H1 (cell line): Measurements from ENCODE around the gene TMEM178B. TPM values are rescaled to one million over a fixed set of nuclear protein-coding genes. Genes with fewer than 3 reads are reported as not detected.
A peak's percentile ranks its signal among the peaks of the same experiment; 100 is the strongest.

Experiments used
- CTCF ChIA-PET: fragments of 300-600 bp; sonication (Branson Sonifier 250); formaldehyde crosslinking; loops from one replicate; lab custom pipeline; 2021; ENCODE audit not compliant: partially characterized antibody; lab: Charles Lee
- POLR2A ChIA-PET: fragments of 300-600 bp; sonication (Branson Sonifier 250); formaldehyde crosslinking; loops from one replicate; lab custom pipeline; 2021; ENCODE audit warnings: inconsistent platforms; ENCODE audit not compliant: partially characterized antibody; lab: Charles Lee
- DNase-seq, 2 experiments: peaks; one replicate each; pipeline versions ENCODE4 v3.0.0 to v3.0.0-alpha.2; 2010 to 2022; ENCODE audit warnings: low spot score in 2 of 2, low read depth in 1 of 2, mixed read lengths in 1 of 2
- FAIRE-seq: peaks from 2 replicates; lab custom pipeline; 2011; peaks lifted over from hg19 to GRCh38; lab: Jason Lieb, UNC
- H2AFZ ChIP-seq: 2 replicates; pipeline ENCODE4 v1.8.1; 2012; ENCODE audit warnings: low read length, inconsistent platforms
- H2AK5ac ChIP-seq: 2 replicates; pipeline ENCODE4 v1.6.1; 2013; ENCODE audit warnings: low read depth, low read length
- H2BK120ac ChIP-seq: replicated peaks from 2 replicates; pipeline ENCODE3; 2013; ENCODE audit warnings: low read depth, low read length, inconsistent platforms
- H2BK12ac ChIP-seq: 2 replicates; pipeline ENCODE4 v1.6.1; 2013; ENCODE audit warnings: low read depth, low read length
- H2BK15ac ChIP-seq: 2 replicates; pipeline ENCODE4 v1.6.1; 2013; ENCODE audit warnings: low read length
- H2BK20ac ChIP-seq: 2 replicates; pipeline ENCODE4 v1.6.1; 2013; ENCODE audit warnings: low read length
- H2BK5ac ChIP-seq: 2 replicates; pipeline ENCODE4 v1.6.1; 2013; ENCODE audit warnings: low read depth, low read length
- H3K14ac ChIP-seq: 2 replicates; pipeline ENCODE4 v1.6.1; 2013; ENCODE audit warnings: inconsistent platforms; ENCODE audit not compliant: insufficient read length
- H3K18ac ChIP-seq: 2 replicates; pipeline ENCODE4 v1.6.1; 2013; ENCODE audit warnings: low read length; ENCODE audit errors: extremely low read depth
- H3K23ac ChIP-seq: 2 replicates; pipeline ENCODE4 v1.6.1; 2013; ENCODE audit warnings: inconsistent platforms; ENCODE audit not compliant: insufficient read length
- H3K23me2 ChIP-seq: 2 replicates; pipeline ENCODE4 v1.6.1; 2013; ENCODE audit warnings: low read depth, low read length
- H3K27ac ChIP-seq: 2 replicates; pipeline ENCODE4 v1.6.1; 2011; ENCODE audit warnings: low read depth, low read length, inconsistent platforms
- H3K27me3 ChIP-seq, 4 experiments: replicated peaks in 1 of 4; 1 replicate in 1 of 4; 2 replicates in 3 of 4; pipeline versions ENCODE4 v1.6.1 to v1.8.1; 2011 to 2013; ENCODE audit warnings: low read length in 3 of 4, mild to moderate bottlenecking in 3 of 4, inconsistent platforms in 2 of 4, mixed read lengths in 2 of 4, moderate library complexity in 1 of 4; ENCODE audit not compliant: control insufficient read depth in 3 of 4, insufficient read depth in 3 of 4; ENCODE audit errors: extremely low read depth in 1 of 4
- H3K36me3 ChIP-seq, 4 experiments: 2 replicates each; pipeline versions ENCODE4 v1.6.1 to v1.8.1; 2011 to 2013; ENCODE audit warnings: mild to moderate bottlenecking in 4 of 4, low read length in 3 of 4, moderate library complexity in 2 of 4, control low read depth in 1 of 4, inconsistent platforms in 1 of 4; ENCODE audit not compliant: insufficient read depth in 4 of 4, control insufficient read depth in 2 of 4
- H3K4ac ChIP-seq: replicated peaks from 2 replicates; pipeline ENCODE3; 2013; ENCODE audit warnings: low read length, low read depth, mixed read lengths, inconsistent platforms; ENCODE audit not compliant: insufficient read length
- H3K4me1 ChIP-seq, 4 experiments: replicated peaks in 1 of 4; 1 replicate in 1 of 4; 2 replicates in 3 of 4; pipeline versions ENCODE4 v1.6.1 to v1.8.1; 2011 to 2013; ENCODE audit warnings: low read length in 3 of 4, inconsistent platforms in 2 of 4, mixed read lengths in 1 of 4; ENCODE audit not compliant: insufficient read depth in 4 of 4, control insufficient read depth in 3 of 4
- H3K4me2 ChIP-seq, 2 experiments: 2 replicates each; pipeline versions ENCODE4 v1.6.1 to v1.8.1; 2011 to 2013; ENCODE audit warnings: low read depth in 2 of 2, low read length in 2 of 2, control low read depth in 1 of 2, inconsistent platforms in 1 of 2, mild to moderate bottlenecking in 1 of 2; ENCODE audit not compliant: insufficient read depth in 1 of 2
- H3K4me3 ChIP-seq, 4 experiments: fragments of 200-600, 300-600 bp in 1 of 4; sonication (generic), shearing (Covaris generic), sonication (Bioruptor Twin) in 1 of 4; 2 replicates each; pipeline versions ENCODE4 v1.5.1 to v1.8.1; 2011 to 2016; ENCODE audit warnings: low read length in 4 of 4, low read depth in 3 of 4, control low read depth in 2 of 4, inconsistent platforms in 2 of 4, mild to moderate bottlenecking in 2 of 4, mixed read lengths in 1 of 4, moderate library complexity in 1 of 4; ENCODE audit not compliant: insufficient read depth in 2 of 4; ENCODE audit errors: extremely low read depth in 1 of 4
- H3K56ac ChIP-seq: replicated peaks from 2 replicates; pipeline ENCODE3; 2013; ENCODE audit warnings: low read depth, mild to moderate bottlenecking, mixed read lengths, low read length, inconsistent platforms; ENCODE audit not compliant: insufficient read length
- H3K79me1 ChIP-seq: 2 replicates; pipeline ENCODE4 v1.6.1; 2013; ENCODE audit warnings: low read depth, low read length, control low read depth
- H3K79me2 ChIP-seq, 2 experiments: 2 replicates each; pipeline versions ENCODE4 v1.6.1 to v1.8.1; 2012 to 2013; ENCODE audit warnings: low read length in 2 of 2, mild to moderate bottlenecking in 2 of 2, inconsistent platforms in 1 of 2; ENCODE audit not compliant: insufficient read depth in 2 of 2, control insufficient read depth in 1 of 2
- H3K9ac ChIP-seq, 4 experiments: replicated peaks in 1 of 4; 1 replicate in 1 of 4; 2 replicates in 3 of 4; pipeline versions ENCODE4 v1.6.1 to v1.8.1; 2011 to 2013; ENCODE audit warnings: low read depth in 3 of 4, low read length in 3 of 4, control low read depth in 2 of 4, mild to moderate bottlenecking in 2 of 4, moderate library complexity in 2 of 4, inconsistent platforms in 1 of 4; ENCODE audit errors: extremely low read depth in 1 of 4
- H3K9me3 ChIP-seq, 2 experiments: 2 replicates each; pipeline versions ENCODE4 v1.6.1 to v1.8.1; 2012 to 2013; ENCODE audit warnings: mild to moderate bottlenecking in 2 of 2, moderate library complexity in 2 of 2, control low read depth in 1 of 2, inconsistent platforms in 1 of 2, low read depth in 1 of 2, low read length in 1 of 2, mixed read lengths in 1 of 2; ENCODE audit not compliant: insufficient read depth in 2 of 2
- H4K20me1 ChIP-seq, 2 experiments: replicated peaks in 1 of 2; 2 replicates each; pipeline versions ENCODE3 to v1.8.1; 2011 to 2013; ENCODE audit warnings: inconsistent platforms in 2 of 2, low read length in 2 of 2, mild to moderate bottlenecking in 1 of 2; ENCODE audit not compliant: insufficient read depth in 2 of 2, control insufficient read depth in 1 of 2
- H4K5ac ChIP-seq: 2 replicates; pipeline ENCODE4 v1.6.1; 2013; ENCODE audit warnings: low read length, low read depth, mixed read lengths, inconsistent platforms; ENCODE audit not compliant: insufficient read length
- H4K8ac ChIP-seq: 2 replicates; pipeline ENCODE4 v1.8.0; 2013; ENCODE audit warnings: mild to moderate bottlenecking, moderate library complexity, low read length, inconsistent platforms; ENCODE audit not compliant: insufficient read depth; ENCODE audit errors: extremely low read depth
- H4K91ac ChIP-seq: replicated peaks from 2 replicates; pipeline ENCODE3; 2013; ENCODE audit warnings: low read length, mixed read lengths, inconsistent platforms; ENCODE audit not compliant: insufficient read length
- CEBPB ChIP-seq: IDR thresholded peaks from 2 replicates; pipeline ENCODE4 v1.6.1; 2012; ENCODE audit warnings: low read depth, low read length
- RBBP5 ChIP-seq: IDR thresholded peaks from 2 replicates; pipeline ENCODE4 v1.7.1; 2012; ENCODE audit warnings: low read depth, mild to moderate bottlenecking, inconsistent platforms, low read length, moderate library complexity, borderline replicate concordance
- WGBS, 2 experiments: shearing (Covaris generic) in 1 of 2; methylation state at CpG; one replicate each; pipeline versions ENCODE4 v1.1.6 to v1.1.7; 2013 to 2015; ENCODE audit warnings: low lambda C conversion rate in 2 of 2, mixed read lengths in 2 of 2, inconsistent platforms in 1 of 2, low coverage in 1 of 2, missing lambda C conversion rate in 1 of 2; ENCODE audit not compliant: insufficient replicate concordance in 2 of 2, insufficient coverage in 1 of 2, insufficient read length in 1 of 2; ENCODE audit errors: extremely low coverage in 1 of 2, missing lambda C conversion rate in 1 of 2; 5-methylcytosine and 5-hydroxymethylcytosine counted together
- polyA plus RNA-seq, 7 experiments: library from polyadenylated mRNA; depleted of rRNA in 3 of 7; stranded (reverse) in 5 of 7; unstranded in 2 of 7; fragments of >200 nt in 5 of 7; fragments of 200-250 nt in 2 of 7; gene quantifications; 1 replicate in 5 of 7; 2 replicates in 1 of 7; 4 replicates in 1 of 7; pipeline versions ENCODE4 v1.2.1 to v1.2.3, GENCODE V29; 2011 to 2013; ENCODE audit warnings: missing spikeins in 2 of 7, mixed read lengths in 2 of 7
- total RNA-seq: library from RNA; stranded (reverse); fragmentation: NEBNext Ultra II Directional; extraction: Animal tissue kit (Norgen Biotek cat#: 25700); gene quantifications from 2 replicates; pipeline ENCODE4 v1.2.1, GENCODE V29; 2021

Gene TMEM178B
- total and polyA plus RNA-seq, 2 of the 8 experiments (the other 6 are each of a cell fraction or from before 2014, with no cell fraction given) = 5.3 to 18.1 TPM

DNA sequence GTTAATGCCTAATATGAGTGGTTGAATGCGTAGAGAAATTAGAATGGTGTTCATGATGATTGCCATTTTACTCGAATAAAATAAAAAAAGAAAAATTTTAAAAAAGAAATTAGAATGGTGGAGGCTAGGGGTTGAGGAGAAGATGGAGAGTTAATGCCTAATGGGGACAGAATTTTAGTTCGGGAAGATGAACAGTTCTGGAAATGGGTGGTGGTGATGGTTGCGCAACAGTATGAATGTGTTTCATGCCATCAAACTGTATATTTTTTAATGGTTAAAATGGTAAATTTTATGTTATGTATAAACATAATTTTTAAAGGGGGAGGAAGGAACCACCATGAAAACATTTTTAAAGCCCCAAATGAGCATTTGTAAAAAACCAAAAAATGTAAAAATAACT lies 337.3 kb downstream of the TMEM178B start:
- Histone ChIP-seq H3K79me1 (no peaks in the 10 kb centered on the region), H3K23ac (no peak overlapping the region), H4K91ac (no peak overlapping the region), H2AFZ (no peak overlapping the region), H3K18ac (no peak overlapping the region), H4K8ac (no peak overlapping the region), H3K9ac (no peak overlapping the region), H3K23me2 (no peaks in the 10 kb centered on the region), H3K9me3 (no peaks in the 10 kb centered on the region), H3K56ac (no peak overlapping the region), H3K36me3 (no peaks in the 10 kb centered on the region), H3K4me3 (no peak overlapping the region), H2BK20ac (no peak overlapping the region), H2BK12ac (no peak overlapping the region), H4K5ac (no peak overlapping the region), H3K27ac (no peak overlapping the region), H3K79me2 (0 out of 4 replicates have a peak, but pooled peaks cover 0 to 3% of the 10 kb centered on the region in 2 experiments), H2BK120ac (no peak overlapping the region), H2BK15ac (no peak overlapping the region), H3K14ac (no peak overlapping the region), H3K4me2 (no peak overlapping the region; a peak in 1 of 4 replicates), H3K4ac (no peak overlapping the region), H2AK5ac (no peak overlapping the region), H4K20me1 (no peaks in the 10 kb centered on the region), H2BK5ac (no peak overlapping the region), H3K4me1 (peaks cover 6 to 26% (median 20%) of the 10 kb centered on the region in 4 experiments), H3K27me3 (no peaks in the 10 kb centered on the region)
- ChIA-PET CTCF (no interaction called here), POLR2A (no interaction called here)
- WGBS, 2 experiments = 88% methylated on average over 4 of the region's 4 CpGs; no CpG with 5 or more reads in 1 of the 2 experiments
- no peak for TF ChIP-seq RBBP5
- peak; percentile 97 for TF ChIP-seq CEBPB
- FAIRE-seq = no peak
- DNase-seq = no peak
